HFFc6 (cell line): ENCODE data around the gene ZNF534. TPM values are rescaled to one million over a fixed set of nuclear protein-coding genes. Genes with fewer than 3 reads are reported as not detected.
"Not testable (repeated sequence)": the region's sequence is repeated elsewhere in the genome, so short reads cannot be mapped to it uniquely, and the experiment has no call there.

Source experiments
- DNase-seq: peaks from one replicate; pipeline ENCODE4 v3.0.0-alpha.2; 2018
- H3K27ac Mint-ChIP-seq: 2 replicates; pipeline ENCODE4 v1.8.0; 2020; ENCODE audit warnings: mild to moderate bottlenecking, mixed read lengths
- H3K27me3 Mint-ChIP-seq: 2 replicates; pipeline ENCODE4 v1.8.0; 2021; ENCODE audit warnings: mild to moderate bottlenecking, moderate library complexity, mixed read lengths; ENCODE audit not compliant: insufficient read depth
- H3K36me3 Mint-ChIP-seq: 2 replicates; pipeline ENCODE4 v1.8.0; 2021; ENCODE audit warnings: low read depth, mixed read lengths
- H3K4me1 Mint-ChIP-seq: 2 replicates; pipeline ENCODE4 v1.8.0; 2020; ENCODE audit warnings: low read depth, mixed read lengths
- H3K4me3 Mint-ChIP-seq: 2 replicates; pipeline ENCODE4 v1.8.0; 2020; ENCODE audit warnings: mild to moderate bottlenecking, moderate library complexity, mixed read lengths
- H3K9me3 Mint-ChIP-seq: 2 replicates; pipeline ENCODE4 v1.8.0; 2020; ENCODE audit warnings: mild to moderate bottlenecking, mixed read lengths
- total RNA-seq, 6 experiments: library from RNA; stranded (reverse); fragmentation: NEBNext Ultra II Directional; extraction: Animal tissue kit (Norgen Biotek cat#: 25700); gene quantifications; 2 replicates in 1 of 6; 3 replicates in 5 of 6; pipeline ENCODE4 v1.2.3, GENCODE V29; 2021
- TF ChIP-seq, protein P1 (sequence below): fragments of 200-600 bp; sonication (generic); IDR thresholded peaks from 2 replicates; pipeline ENCODE4 v1.5.0; 2021; ENCODE audit warnings: antibody characterized with exemption, mild to moderate bottlenecking

ZNF534 gene
- total RNA-seq, 6 experiments from 2014 or later: not detected

DNA sequence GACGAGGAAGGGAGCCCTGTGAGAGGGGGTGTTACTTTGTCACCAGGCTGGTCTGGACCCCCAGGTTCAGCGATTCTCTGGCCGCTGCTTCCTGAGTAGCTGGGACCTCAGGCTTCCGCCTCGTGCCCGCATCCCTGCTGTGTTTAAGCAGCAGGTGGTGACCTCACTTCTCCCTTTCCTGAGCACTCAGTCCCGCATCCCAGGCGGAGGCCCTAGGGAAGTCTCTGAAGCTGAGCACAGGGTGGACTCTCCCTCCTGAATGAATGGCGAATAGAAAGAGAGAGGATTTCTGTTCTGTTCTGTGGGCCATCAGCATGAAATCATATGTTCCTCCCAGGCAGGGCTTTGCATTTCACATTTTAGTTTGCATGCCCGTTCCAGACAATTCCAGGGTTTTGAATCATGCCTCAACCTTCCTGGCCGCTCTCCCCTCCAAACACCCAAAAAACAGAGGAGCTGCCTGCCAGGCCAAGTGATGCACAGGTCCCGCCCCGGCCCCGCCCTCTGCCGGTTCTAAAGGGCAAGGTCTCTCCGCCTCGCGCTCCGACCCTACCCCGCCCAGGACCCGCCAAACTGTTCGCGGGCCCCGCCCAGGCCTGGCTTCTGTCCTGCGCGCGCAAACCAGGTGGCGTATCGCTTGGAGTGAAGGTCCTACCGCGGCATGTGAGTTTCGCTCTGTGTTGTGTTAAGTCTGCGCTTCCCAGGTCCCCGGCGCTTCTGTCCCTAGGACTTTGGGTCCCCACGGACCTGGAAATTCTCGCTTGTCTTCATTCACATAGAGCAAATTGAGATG, 63.4 kb downstream of the ZNF534 start:
- no peak for DNase-seq
- Mint-ChIP-seq H3K9me3 (peaks cover 73% of the 10 kb centered on the region), H3K4me1 (no peaks in the 10 kb centered on the region), H3K36me3 (peaks cover 37% of the 10 kb centered on the region), H3K27me3 (peaks cover 4% of the 10 kb centered on the region), H3K27ac (no peak overlapping the region), H3K4me3 (no peak overlapping the region)
- TF ChIP-seq, protein P1, sequence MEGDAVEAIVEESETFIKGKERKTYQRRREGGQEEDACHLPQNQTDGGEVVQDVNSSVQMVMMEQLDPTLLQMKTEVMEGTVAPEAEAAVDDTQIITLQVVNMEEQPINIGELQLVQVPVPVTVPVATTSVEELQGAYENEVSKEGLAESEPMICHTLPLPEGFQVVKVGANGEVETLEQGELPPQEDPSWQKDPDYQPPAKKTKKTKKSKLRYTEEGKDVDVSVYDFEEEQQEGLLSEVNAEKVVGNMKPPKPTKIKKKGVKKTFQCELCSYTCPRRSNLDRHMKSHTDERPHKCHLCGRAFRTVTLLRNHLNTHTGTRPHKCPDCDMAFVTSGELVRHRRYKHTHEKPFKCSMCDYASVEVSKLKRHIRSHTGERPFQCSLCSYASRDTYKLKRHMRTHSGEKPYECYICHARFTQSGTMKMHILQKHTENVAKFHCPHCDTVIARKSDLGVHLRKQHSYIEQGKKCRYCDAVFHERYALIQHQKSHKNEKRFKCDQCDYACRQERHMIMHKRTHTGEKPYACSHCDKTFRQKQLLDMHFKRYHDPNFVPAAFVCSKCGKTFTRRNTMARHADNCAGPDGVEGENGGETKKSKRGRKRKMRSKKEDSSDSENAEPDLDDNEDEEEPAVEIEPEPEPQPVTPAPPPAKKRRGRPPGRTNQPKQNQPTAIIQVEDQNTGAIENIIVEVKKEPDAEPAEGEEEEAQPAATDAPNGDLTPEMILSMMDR: no peak

DNA sequence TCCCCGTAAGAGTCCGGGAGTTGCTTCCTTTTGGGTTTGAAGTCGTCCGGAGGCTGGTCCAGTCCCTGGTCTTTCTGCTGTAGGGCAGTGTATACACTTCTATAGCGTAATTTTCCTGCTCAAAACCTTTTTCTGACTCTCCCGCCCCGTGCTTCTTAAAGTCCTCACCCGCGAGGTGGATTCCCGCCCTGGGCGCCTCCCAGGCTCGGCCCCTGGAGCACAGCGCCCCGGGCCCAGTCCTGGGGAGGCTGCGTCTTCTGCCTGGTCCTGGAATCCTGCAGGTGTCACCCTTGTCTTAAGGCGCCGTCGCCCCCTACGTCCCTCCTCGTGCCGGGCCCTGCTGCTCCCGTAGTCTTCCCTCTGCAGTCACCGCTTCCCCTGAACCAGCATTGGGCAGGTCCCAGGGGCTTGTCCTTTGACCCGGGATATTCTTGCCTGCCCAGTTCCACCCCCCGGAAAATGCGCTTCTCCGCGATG, 64.1 kb downstream of the ZNF534 start:
- H3K36me3 Mint-ChIP-seq: peaks cover 37% of the 10 kb centered on the region
- no peaks in the 10 kb centered on the region for H3K4me1 Mint-ChIP-seq
- H3K27ac Mint-ChIP-seq: no peak overlapping the region
- H3K4me3 Mint-ChIP-seq: no peak overlapping the region
- TF ChIP-seq, protein P1: no peak
- peaks cover 80% of the 10 kb centered on the region for H3K9me3 Mint-ChIP-seq
- no peak for DNase-seq
- peaks cover 4% of the 10 kb centered on the region for H3K27me3 Mint-ChIP-seq

DNA sequence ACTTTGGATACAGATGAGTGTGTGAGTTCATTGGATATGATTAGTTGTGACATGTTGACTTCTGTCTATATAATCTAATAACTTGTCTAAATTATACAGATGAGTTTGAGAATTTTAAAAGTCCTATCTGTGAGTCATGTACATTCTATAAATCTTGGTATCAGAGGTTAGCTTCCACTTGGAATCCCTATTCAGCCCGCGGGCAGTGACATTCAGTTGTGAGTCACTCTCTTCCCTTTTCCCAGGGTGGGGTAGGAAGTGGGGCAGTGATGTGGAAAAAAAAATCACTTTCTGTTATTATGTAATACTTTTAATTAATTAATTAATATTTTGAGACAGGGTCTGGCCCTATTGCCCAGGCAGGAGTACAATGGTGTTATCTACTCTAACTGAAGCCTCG, 65.6 kb downstream of the ZNF534 start:
- TF ChIP-seq, protein P1: no peak
- Mint-ChIP-seq H3K27ac (no peak overlapping the region), H3K36me3 (peaks cover 34% of the 10 kb centered on the region), H3K4me3 (no peak overlapping the region), H3K9me3 (peaks cover 84% of the 10 kb centered on the region), H3K4me1 (no peaks in the 10 kb centered on the region), H3K27me3 (peaks cover 2% of the 10 kb centered on the region; the same call in 1 of the 2 replicates)
- no peak for DNase-seq

DNA sequence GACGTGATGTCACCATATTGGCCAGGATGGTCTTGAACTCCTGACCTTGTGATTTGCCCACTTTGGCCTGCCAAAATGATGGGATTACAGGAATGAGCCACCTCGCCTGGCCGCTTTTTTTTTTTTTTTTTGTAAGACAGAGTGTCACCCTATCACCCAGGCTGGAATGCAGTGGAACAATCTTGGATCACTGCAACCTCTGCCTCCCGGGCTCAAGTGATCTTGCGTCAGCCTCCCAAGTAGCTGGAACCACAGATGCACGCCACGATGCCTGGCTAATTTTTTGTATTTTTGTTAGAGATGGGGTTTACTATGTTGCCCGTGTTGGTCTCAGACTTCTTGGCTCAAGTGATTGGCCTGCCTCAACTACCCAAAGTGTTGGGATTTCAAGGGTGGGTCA, 69.6 kb downstream of the ZNF534 start:
- Mint-ChIP-seq H3K4me1 (no peaks in the 10 kb centered on the region), H3K36me3 (peaks cover 36% of the 10 kb centered on the region), H3K27ac (no peak overlapping the region), H3K9me3 (peaks cover 80% of the 10 kb centered on the region), H3K4me3 (no peak overlapping the region), H3K27me3 (peaks cover 5% of the 10 kb centered on the region)
- TF ChIP-seq, protein P1: no peak
- no peak for DNase-seq

DNA sequence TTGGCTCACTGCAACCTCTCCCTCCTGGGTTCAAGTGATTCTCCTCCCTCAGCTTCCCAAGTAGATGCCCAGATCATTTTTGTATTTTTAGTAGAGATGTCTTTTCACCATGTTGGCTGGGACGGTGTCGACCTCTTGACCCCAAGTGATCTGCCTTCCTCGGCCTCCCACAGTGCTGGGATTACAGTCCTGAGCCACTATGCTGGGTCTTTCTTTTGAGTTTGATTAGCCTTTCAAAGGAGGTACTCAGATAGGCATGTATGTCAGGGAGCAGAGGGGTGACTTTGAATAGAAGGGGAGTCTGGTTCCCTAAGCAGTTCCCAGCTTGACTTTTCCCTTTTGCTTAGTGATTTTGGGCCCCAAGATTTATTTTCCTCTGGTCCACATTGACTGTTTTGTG, 71.5 kb downstream of the ZNF534 start:
- DNase-seq, H3K27me3 Mint-ChIP-seq, H3K27ac Mint-ChIP-seq, H3K4me3 Mint-ChIP-seq, H3K4me1 Mint-ChIP-seq: not testable (repeated sequence)
- Mint-ChIP-seq H3K36me3 (peaks cover 30% of the 10 kb centered on the region), H3K9me3 (peaks cover 78% of the 10 kb centered on the region)

DNA sequence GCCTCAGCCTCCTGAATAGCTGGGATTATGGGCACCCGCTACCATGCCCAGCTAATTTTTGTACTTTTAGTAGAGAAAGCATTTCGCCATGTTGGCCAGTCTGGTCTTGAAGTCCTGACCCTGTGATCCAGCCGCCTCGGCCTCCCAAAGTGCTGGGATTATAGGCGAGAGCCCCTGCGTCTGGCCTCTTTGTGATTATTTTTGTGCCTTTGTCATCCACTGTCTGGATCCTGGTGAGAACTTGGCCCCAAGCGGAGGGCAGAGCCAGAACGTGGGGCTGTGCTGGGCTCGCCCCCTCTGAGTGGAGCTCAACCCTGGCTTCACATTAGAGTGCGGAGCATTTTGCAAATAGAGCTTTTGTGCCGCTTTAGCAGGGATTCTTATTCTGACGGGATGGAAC, 72.0 kb downstream of the ZNF534 start:
- peaks cover 25% of the 10 kb centered on the region for H3K36me3 Mint-ChIP-seq
- not testable (repeated sequence) for DNase-seq, H3K27ac Mint-ChIP-seq, H3K4me1 Mint-ChIP-seq, H3K4me3 Mint-ChIP-seq, H3K27me3 Mint-ChIP-seq
- peaks cover 77% of the 10 kb centered on the region for H3K9me3 Mint-ChIP-seq

Other genes starting within 250 kb of the ZNF534 start
- 100 to 1,000 TPM; 326 to 383 (median 349) TPM for gene PPP2R1A, start 239.1 kb upstream of the ZNF534 start, total RNA-seq
- gene ZNF766, start 159.6 kb upstream of the ZNF534 start, total RNA-seq: 10 to 100 TPM in 5 of 6 experiments, 1 to 10 TPM in 1; 9.6 to 12.0 (median 10.8) TPM
- gene ZNF480, start 132.0 kb upstream of the ZNF534 start, total RNA-seq: 10 to 100 TPM in 5 of 6 experiments, 1 to 10 TPM in 1; 9.8 to 12.5 (median 11.9) TPM
- gene ZNF610, start 92.9 kb upstream of the ZNF534 start, total RNA-seq: under 1 TPM in 1 of 6 experiments, not detected in 5; 0.14 TPM
- 10 to 100 TPM in 4 of 6 experiments, 1 to 10 TPM in 2; 7.5 to 21.7 (median 19.5) TPM for gene ZNF880, start 59.2 kb upstream of the ZNF534 start, total RNA-seq
- gene ZNF528, start 31.3 kb upstream of the ZNF534 start, total RNA-seq: 10 to 100 TPM in 5 of 6 experiments, 1 to 10 TPM in 1; 9.7 to 21.2 (median 17.5) TPM
- gene ZNF578, start 24.4 kb downstream of the ZNF534 start, total RNA-seq: 1 to 10 TPM in 4 of 6 experiments, under 1 TPM in 2; 0.94 to 1.4 (median 1.0) TPM
- gene ZNF808, start 98.5 kb downstream of the ZNF534 start, total RNA-seq: 10 to 100 TPM; 14.7 to 17.6 (median 15.8) TPM
- gene ZNF701, start 141.1 kb downstream of the ZNF534 start, total RNA-seq: 10 to 100 TPM in 1 of 6 experiments, 1 to 10 TPM in 5; 7.0 to 10.0 (median 8.5) TPM
- 10 to 100 TPM; 22.8 to 31.1 (median 26.0) TPM for gene ZNF83, start 209.2 kb downstream of the ZNF534 start, total RNA-seq